AG09319 (cell line): ENCODE measurements around the gene APRT.

ENCODE experiments used
- DNase-seq: peaks from one replicate; pipeline ENCODE4 v3.0.0-alpha.2; 2010; ENCODE audit warnings: low read depth; ENCODE audit errors: extremely low read depth
- CTCF ChIP-seq: IDR thresholded peaks from 2 replicates; pipeline ENCODE4 v1.5.1; 2011; ENCODE audit warnings: low read depth, mild to moderate bottlenecking, inconsistent platforms, low read length, moderate library complexity

APRT gene, protein sequence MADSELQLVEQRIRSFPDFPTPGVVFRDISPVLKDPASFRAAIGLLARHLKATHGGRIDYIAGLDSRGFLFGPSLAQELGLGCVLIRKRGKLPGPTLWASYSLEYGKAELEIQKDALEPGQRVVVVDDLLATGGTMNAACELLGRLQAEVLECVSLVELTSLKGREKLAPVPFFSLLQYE

DNA sequence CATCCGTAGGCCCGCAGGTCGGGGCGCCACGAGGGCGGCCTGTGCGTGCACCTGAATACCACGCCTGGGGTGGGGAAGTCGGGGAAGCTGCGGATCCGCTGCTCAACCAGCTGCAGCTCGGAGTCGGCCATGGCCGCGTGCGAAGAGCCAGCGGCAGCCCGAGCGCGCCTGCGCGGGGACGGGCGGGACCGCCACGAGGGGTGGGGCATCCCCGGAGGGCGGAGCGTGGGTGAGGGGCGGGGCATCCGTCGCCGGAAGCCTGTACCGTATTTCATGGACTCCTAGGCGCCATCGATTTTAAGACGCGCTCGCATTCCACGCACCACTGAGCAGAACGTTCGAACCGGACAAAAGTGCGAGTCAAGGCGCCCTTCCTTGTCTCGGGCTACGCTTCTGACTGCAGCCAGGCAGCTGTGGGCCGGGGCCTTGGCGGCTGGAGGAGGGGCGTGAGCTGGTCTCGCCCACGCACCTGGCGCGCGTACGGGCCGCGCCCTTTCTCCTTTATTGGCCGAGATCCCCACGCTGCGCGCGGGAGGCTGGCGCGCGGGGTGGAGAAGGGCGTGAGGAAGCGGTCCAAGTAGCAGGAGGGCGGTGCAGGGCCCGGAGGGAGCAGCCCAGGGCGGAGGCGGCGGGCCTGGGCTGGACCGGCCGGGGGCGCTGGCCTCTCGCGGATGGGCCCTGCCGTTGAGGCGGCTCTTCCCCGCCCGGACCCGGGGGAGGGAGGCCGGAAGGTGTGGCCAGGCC, at the start of gene APRT:
APRT (minus strand) TSS at position 160 of the 744 bp plus-strand sequence; CDS start at position 131, 29 bp downstream.
- peak; percentile 86 for DNase-seq
- TF ChIP-seq CTCF: no peak; the same call in none of the 2 replicates

DNA sequence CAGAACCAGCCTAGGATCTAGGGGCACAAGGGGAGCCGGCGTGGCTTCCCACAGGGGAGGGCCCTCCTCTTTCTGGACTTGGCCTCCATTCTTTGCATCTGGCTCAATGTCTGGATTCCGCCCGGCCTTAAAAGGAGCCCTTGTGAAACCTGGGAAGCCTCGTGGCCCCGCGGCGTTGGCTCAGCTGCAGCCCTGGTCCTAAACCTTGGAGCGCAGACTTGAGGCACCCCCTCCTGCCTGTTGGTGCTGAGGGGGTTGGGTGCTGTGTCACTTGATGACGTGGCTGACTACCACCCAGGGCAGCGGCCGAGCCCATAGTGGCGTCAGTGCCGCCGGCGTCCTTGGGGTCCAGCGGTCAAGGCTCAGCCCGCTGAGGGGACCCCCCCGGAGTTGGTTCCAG, 49.6 kb upstream of the APRT start:
- DNase-seq: no peak
- TF ChIP-seq CTCF: no peak

DNA sequence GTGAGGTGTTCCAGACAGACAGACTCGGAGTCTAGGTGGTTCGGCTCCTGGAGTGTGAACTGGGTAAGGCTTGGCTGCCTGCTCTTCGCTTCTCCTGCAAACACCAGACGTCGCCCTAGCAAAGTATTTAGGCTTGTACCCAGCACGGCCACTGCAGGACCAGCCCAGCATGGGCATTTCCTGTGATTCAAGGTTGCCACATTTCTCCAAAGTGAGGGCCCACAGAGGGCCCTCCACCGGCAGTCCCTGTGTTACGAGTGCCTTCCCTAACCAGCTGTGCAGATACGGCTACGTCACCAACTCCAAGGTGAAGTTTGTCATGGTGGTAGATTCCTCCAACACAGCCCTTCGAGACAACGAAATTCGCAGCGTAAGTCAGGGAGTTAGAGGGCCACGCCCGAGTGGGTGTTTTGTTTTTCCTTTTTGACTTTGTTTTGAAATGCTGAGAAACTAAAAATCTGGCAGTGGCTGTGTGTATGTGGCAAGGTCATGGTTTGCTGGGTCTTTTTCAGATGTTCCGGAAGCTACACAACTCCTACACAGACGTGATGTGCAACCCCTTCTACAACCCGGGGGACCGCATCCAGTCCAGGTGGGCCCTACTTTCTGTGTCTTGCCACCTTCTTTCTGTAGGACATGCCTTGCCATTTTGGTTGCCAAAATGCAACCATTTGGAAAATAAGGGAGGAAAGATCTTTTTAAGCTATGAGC, 47.8 kb upstream of the APRT start:
- TF ChIP-seq CTCF: no peak
- no peak for DNase-seq

- TF ChIP-seq CTCF: peak; percentile 87
- DNase-seq: peak; percentile 30
Observed at GRCh38 chr16:88857728-88858339, 46.1 kb upstream of the APRT start.

- peak; percentile 88 for DNase-seq
- TF ChIP-seq CTCF: no peak
Observed at GRCh38 chr16:88856828-88857727, 45.4 kb upstream of the APRT start, which contains the start of the genes GALNS and TRAPPC2L. Gene GALNS, minus strand, starts transcription at chr16:88856947. Its CDS starts 70 bp downstream, at chr16:88856877. Gene TRAPPC2L, plus strand, starts transcription at chr16:88857127. Its CDS starts 24 bp downstream, at chr16:88857151.

DNA sequence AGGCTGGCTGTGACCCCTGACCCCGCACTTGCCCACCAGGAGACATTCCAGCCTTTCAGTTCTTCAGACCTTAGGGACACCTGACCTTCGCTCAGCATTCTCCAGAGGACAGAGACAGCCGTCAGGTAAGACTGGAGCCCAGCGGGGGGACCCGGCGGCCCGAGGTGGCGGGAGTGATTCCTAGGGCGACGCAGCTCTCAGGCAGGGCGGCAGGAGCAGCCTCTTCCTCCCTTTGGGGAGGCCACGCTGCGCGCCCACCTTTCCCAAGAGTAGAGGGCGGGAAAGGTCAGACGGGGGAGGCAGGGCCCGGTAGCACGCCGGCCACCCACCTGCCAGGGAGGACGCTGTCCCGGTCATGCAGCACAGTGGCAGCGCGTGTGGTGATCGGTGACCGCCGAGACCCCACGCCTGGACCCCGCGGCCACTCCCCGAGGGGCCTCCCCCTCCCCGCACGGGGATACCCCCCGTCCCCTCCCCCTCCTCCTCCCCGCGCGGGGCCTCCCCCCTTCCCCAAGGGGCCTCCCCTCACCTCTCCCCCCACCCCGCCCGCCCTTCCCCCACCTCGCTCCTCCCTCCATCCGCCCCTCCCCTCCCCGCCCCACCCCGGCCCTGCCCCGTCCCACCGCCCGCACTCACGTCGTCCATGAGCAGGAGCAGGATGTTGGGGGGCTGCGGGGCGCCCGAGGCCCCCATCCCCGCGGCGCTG, 44.5 kb upstream of the APRT start:
- no peak for DNase-seq
- no peak for TF ChIP-seq CTCF
